Fibroblast of the aortic adventitia (primary cell): ENCODE results near the gene MAK. TPM values are rescaled to one million over a fixed set of nuclear protein-coding genes. Genes with fewer than 3 reads are reported as not detected.
"Not testable (repeated sequence)": the region's sequence is repeated elsewhere in the genome, so short reads cannot be mapped to it uniquely, and the experiment has no call there.

ENCODE experiments used
- DNase-seq: peaks from one replicate; pipeline ENCODE4 v3.0.0-alpha.2; 2010; ENCODE audit warnings: low read depth
- H3K4me3 ChIP-seq: 2 replicates; pipeline ENCODE4 v1.5.1; 2011; ENCODE audit warnings: low read depth, mild to moderate bottlenecking, control low read depth, low read length, moderate library complexity
- total RNA-seq: library from RNA; depleted of rRNA; stranded (reverse); fragments of >200 nt; gene quantifications from 2 replicates; pipeline ENCODE4 v1.2.3, GENCODE V29; 2012; ENCODE audit warnings: low replicate concordance
- TF ChIP-seq, protein P1 (sequence below): IDR thresholded peaks from 2 replicates; pipeline ENCODE4 v1.5.1; 2011; ENCODE audit warnings: mild to moderate bottlenecking, low read length, control low read depth, inconsistent platforms; ENCODE audit not compliant: insufficient read depth

Gene MAK
- total RNA-seq, 1 donor: under 0.01 TPM

DNA sequence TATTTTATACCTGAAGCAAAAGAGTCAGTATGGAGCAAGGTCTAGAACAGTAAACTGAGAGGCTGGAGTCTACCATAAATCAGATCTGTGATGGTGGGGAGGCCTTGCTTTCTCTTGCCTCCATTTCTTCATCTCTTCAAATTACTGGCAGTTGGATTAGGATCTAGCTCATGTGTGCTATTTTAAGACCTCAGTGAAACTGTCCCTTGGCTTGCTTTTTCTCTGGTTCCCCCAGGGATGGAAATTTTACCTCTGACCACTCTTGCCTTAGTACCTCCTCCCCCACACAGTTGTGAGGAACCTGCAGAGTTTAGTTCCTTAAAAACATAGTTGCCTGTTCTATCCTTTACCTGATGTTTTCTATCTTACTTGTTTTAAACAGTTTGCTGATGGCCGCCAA is 82.3 kb downstream of the MAK start:
- no peak overlapping the region for H3K4me3 ChIP-seq
- TF ChIP-seq, protein P1, sequence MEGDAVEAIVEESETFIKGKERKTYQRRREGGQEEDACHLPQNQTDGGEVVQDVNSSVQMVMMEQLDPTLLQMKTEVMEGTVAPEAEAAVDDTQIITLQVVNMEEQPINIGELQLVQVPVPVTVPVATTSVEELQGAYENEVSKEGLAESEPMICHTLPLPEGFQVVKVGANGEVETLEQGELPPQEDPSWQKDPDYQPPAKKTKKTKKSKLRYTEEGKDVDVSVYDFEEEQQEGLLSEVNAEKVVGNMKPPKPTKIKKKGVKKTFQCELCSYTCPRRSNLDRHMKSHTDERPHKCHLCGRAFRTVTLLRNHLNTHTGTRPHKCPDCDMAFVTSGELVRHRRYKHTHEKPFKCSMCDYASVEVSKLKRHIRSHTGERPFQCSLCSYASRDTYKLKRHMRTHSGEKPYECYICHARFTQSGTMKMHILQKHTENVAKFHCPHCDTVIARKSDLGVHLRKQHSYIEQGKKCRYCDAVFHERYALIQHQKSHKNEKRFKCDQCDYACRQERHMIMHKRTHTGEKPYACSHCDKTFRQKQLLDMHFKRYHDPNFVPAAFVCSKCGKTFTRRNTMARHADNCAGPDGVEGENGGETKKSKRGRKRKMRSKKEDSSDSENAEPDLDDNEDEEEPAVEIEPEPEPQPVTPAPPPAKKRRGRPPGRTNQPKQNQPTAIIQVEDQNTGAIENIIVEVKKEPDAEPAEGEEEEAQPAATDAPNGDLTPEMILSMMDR: no peak
- DNase-seq: no peak

DNA sequence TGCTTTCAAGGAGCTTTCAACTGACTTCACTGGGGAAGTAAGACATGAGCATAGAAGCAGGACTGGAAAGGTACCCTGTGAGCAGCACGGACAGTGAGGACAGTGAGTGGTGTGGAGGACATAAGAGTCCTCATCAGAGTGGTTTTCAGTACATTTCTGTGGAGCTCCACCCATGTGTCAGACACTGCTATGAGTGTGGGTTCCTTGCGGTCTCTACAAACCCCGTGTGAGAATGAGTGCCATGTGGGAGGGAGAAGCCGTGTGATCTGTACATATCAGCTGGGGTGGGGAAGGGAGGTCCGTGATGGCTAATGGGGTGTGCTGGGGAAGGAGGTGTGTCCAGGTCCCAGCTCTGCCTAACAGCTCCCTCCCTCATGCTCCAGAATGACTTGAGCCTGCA is 86.6 kb downstream of the MAK start:
- DNase-seq, H3K4me3 ChIP-seq: not testable (repeated sequence)

DNA sequence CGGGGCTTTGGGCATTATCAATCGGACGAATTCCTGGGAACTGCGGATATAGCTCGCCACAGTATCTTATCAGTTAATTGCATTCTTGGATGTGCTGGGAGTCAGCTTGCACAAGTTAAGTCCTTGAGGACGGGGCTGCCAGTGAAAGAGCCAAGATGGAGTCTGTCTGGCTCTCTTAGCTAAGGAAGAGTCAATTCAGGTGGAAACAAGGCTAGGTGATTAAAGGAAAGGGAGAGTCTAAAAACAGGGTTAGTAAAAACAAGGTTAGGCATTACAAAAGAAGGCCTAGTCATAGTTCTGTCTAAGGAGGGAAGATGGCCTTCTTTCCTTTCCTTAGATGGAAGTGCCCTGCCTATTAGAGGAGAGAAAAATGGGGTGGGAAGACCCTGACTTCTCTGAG is 87.8 kb downstream of the MAK start:
- H3K4me3 ChIP-seq, DNase-seq: not testable (repeated sequence)

DNA sequence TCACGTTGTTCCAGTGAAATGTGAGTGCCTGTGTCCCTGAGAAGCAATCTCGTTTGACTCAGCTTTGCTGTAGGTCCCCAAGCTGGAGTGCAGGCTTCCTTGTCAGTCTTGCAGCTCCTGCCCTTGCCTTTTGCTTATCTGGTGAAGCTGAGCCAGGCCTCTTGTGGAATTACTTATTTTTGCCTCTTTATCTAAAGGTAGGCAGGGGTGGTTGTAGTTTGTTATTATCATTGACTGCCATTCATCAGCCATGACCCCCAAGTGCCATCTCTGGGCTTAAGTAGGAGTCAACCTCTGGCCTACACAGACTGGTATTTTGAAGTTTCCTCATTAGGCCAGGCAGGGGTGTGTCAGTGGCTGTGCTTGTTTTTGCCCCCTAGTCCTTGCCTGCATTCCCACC is 88.6 kb downstream of the MAK start:
- no peak for DNase-seq
- H3K4me3 ChIP-seq: no peak overlapping the region
- TF ChIP-seq, protein P1: no peak

DNA sequence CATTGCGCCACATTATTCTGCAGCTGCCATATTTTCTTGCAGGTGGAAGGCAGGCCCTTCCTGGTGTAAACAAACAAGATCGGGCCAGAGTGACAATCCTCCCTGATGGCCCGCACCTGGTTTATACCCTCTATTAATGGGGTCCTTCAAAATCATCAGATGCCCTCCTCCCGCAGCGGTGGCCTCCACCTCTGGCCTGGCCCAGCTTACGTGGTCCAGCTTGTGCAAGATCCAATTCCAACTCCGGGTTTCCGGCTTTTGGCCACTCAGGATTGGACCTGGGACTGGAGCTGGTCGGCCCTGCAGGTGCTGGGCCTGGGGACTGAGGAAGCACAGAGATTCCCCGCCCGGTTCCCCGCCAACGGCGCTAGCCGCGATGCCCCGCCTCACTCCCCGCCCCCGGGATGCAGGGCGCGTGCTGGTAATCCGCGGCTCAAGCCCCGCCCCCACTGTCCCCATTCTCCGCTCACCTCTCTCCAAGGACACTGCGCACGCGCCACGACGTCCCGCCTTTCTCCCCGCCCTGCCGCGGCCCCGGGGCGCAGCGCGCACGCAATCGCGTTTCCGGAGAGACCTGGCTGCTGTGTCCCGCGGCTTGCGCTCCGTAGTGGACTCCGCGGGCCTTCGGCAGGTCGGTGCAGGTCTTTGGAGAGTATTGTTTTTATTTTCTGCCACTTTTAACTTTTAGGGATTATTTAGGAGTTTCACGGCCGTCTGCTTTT is 90.9 kb downstream of the MAK start, which contains the start of gene TMEM14B:
TSS of gene TMEM14B (plus strand) at position 555 of the 722 bp plus-strand sequence. CDS start 1,441 bp downstream, outside the sequence.
- TF ChIP-seq, protein P1: no peak
- DNase-seq: peak; percentile 95
- H3K4me3 ChIP-seq: peak within 1 kb of the TSS; percentile 90

DNA sequence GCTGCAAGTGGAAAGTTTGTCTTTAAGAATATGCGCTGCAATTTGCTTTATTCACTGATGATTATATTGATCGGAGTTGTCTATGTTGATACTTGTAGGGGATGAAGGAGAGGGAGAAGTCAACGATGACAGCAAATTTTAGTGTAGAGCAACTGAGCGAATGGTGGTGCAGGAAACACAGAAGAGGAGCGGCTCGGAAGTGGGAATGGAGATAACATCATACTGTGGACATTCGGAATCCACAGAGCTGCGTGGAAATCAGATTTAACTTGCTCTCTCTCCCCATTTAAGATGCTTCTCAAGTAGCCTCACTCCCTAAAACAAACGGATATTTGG is 91.5 kb downstream of the MAK start:
- TF ChIP-seq, protein P1: no peak
- DNase-seq: no peak
- peak overlapping the region; percentile 90 for H3K4me3 ChIP-seq

DNA sequence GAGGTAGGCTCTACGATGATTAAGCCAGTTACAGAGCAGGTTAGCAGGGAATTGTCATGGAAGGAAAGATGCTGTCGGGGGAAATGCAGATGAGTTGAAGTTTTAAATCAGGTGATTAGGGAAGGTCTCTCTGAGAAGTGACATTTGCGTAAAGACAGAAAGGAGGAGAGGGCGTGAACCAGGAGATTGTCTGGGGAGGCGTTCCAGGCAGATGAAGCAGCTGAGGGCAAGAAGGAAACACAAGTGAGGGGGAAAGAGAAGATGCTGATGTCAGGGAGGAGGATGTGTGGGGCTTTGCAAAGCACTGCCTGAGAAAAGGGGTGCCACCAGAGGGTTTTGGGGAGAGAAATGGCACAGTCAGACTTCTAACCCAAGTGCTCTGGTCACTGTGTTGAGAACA is 93.2 kb downstream of the MAK start:
- no peak for DNase-seq
- TF ChIP-seq, protein P1: no peak
- H3K4me3 ChIP-seq: no peak overlapping the region

DNA sequence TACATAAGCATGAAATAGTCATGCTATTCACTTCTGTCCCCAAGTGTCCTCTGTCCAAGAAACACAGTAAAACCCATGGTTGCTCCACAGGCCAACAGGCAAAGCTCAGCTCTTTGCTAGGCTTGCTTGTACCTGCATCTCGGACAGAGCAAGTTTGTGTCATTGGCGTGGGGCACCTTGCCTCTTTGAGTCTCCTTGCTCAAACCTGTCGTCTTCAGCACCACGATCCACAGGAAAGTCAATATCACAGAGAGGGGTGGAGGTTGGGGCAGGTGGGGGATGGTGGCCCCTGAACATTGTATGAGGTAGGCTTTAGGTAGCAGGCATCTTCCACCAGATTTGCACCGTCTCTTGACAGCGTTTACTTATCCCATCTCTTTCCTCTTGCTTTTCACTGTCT is 94.8 kb downstream of the MAK start:
- TF ChIP-seq, protein P1: no peak
- no peak overlapping the region for H3K4me3 ChIP-seq
- DNase-seq: no peak
